NCI-H748 (cell line): ENCODE data around the gene GMEB2.
"Not testable (repeated sequence)": the region's sequence is repeated elsewhere in the genome, so short reads cannot be mapped to it uniquely, and the experiment has no call there.

ENCODE experiments used
- DNase-seq: peaks from one replicate; lab custom pipeline; 2025; ENCODE audit not compliant: unreplicated experiment; lab: John Stamatoyannopoulos, UW

The GMEB2 gene

GRCh38 chr20:63573647-63574131 lies 53.2 kb downstream of the GMEB2 start:
- DNase-seq: no peak

DNA sequence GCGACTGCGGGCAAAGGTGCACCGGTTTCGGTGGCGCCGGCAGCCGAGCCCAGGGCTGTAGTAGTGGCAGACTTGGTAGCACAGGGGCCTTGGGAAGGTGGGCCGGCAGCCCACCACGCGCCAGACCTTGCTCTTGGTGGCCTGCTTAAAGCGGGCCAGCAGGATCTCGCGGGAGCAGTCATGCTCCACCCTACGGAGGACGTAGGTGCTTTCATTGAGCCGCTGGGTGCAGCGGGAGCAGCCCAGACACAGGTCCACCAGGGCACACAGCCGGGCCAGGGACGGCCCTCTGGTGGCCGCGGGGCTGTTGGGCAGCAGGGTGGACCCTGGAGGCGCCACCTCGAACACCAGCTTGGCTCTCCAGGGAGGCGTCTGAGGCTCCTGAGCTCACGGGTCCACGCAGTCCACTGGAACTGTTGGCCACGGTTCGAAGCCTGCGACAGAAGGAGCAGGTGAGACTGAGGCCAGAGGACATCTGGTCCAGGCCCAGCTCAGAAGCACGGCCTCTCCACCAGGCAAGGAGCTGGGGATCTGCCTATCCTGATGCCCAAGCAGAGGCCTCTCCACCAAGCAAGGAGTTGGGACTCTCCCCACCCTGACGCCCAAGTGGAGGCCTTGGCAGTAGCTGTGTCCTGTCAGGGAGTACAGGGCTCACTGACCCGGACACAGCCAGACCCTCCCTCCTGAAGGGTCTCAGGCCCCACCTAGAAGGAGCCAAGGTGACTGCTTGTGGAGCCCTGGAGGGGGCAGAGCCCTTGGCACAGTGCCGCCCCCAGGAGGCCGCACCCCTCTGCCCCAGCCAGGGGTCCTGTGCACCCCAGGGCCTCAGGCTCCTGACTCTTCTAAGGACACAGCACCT lies 53.9 kb downstream of the GMEB2 start:
- DNase-seq: no peak

DNA sequence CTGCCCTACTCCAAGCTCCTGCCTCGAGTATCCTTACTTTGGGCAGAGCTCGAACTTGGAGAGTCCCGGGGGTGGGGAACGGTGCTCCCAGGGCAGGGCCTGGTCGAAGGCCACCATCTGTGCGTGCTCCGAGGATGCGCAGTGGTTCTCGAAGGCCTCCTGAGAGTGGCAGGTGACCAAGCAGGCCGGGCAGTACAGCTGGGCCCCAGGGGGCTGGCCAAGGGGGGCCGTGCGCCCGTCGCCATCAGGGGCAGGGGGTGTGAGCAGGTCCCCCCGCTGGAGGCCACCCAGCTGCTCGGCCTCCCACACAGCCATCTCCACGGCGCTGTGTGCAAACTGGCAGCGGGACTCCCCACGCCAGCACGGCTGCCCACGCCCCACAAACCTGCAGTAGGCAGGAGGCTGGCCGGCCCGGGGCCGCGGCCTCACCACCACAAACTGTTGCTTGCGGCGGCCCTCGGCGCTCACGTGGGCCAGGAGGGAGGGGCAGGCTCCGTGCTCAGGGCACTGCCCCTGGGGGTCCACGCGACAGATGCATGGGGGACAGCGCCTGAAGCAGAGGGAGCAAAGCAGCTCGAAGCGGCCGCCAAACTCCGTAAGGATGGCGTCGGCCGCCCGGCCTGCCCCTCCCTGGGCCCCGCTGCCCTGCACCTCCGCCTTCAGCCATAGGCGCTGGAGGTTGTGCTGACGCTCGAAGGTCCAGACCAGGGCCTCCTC lies 54.7 kb downstream of the GMEB2 start:
- no peak for DNase-seq

DNA sequence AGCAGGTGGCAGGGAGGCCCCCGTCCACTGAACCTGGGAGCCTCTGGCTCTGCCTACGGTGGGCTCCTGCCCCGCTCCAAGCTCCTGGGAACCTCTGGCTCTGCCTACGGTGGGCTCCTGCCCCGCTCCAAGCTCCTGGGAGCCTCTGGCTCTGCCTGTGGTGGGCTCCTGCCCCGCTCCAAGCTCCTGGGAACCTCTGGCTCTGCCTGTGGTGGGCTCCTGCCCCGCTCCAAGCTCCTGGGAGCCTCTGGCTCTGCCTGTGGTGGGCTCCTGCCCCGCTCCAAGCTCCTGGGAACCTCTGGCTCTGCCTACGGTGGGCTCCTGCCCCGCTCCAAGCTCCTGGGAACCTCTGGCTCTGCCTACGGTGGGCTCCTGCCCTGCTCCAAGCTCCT lies 55.8 kb downstream of the GMEB2 start:
- not testable (repeated sequence) for DNase-seq

DNA sequence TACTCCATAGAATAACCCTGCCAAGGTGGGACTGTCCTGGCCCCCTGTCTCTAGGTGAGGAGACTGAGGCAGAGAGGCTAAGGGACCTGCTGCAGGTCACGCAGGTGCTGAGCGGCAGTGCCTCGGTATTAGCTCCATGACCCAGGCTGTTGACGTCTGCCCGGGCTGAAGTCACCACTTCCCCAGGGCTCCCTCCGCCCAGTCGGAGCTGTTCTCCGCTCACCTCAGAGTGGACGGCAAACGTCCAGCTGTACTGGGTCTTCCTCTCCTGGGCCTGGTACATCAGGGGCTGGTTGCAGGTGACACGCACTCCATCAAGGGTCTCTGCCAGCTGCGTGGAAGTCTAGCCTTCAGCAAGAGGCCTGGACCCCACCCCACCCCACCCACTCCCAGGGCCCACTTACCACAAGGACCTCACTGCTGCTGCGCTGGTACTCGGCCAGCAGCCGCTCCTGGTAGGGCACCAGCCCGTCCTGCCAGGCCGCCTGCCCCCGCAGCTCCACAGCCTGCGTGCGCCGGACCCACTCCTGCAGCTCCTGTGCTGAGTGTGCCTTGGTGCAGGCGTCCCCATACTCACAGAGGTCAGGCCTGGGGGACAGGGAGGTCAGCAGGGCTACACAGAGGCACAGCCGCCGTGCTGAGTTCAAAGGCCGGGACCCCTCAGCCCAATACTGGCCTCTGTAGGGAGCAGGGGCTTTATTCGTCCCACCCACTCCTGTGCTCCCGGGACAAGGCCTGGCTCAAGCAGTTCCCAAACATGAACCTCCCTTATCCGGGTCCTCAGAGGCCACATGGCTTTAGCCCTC lies 56.4 kb downstream of the GMEB2 start:
- no peak for DNase-seq

DNA sequence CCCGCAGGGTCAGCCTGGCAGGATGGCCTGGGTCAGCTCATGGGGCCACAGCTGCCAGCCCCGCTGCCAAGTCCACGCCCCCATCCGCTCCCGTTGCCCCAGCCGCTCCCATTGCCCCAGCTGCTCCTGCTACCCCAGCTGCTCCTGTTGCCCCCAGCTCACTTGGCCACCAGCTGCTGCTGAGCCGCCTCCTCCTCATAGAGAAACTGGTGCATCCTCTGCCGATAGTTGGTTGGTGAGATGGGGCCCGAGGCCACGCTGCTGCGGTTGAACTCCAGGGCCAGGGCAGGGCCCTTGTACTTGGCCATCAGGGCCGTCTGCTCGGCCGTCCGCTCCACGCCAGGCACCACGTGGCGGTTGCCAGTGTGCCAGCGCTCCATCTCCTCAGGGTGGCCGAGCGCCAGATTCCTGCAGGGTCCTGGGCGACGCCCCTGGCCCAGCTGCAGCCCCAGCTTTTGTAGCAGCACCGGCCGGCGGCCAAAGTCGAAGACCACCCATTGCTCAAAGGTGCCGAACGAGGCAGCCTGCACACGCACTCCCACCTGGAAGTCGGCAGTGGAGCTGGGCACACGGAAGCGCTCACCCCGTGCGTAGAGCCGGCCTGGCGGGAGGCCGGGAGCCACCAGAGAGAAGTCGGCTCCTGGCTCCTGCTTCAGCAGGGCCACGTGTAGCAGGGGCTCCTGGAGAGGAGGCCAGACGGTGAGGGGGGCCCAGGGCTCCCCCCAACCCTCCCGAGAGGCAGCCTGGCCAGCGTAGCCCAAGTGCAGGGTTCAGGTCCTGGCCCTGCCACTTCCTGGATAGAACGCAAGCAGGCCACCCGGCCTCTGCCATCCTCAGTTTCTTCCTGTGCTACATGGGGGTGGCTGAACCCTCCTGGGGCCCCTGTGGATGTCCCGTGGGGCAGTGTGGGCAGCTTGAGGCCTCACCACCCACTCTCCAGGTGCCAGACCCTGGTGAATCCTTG lies 57.6 kb downstream of the GMEB2 start:
- DNase-seq: peak; percentile 32

DNA sequence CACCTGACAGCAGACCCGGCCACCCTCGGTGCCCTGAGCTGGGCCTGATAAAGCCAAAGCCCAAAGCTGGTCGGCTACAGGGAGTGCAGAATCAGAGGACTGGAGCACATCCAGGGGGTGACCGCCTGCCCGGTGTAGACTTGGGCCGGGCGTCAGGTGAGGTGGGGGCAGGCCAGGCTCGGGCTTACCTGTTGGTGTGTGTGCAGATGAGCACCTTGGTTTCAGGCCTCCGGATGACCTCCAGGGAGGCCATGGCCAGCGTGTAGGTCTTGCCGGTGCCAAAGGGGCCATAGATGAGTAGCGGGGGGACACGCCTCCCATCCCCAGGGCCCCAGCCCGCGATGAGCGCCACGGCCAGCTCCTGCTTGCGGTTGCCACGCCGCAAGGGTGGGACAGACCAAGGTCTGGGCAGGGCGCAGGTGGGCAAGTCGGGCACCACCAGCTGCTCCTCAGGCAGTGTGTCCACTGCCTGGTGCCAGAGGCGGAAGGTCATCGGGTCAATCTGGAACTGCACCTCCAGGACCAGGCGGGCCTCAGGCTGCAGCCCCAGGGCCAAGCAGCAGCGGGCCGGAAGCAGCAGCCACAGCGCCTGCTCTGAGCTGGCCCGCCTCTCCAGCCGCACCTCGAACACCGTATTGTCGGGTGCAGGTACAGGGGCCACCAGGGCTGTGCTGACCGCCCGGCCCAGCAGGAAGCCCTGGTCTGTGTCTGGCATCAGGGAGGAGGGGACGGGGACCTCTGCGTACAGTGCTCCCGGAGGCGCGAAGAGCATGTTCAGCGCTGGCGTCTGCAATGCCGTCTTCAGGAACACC lies 58.5 kb downstream of the GMEB2 start:
- no peak for DNase-seq

- no peak for DNase-seq
These were observed 59.3 kb downstream of the GMEB2 start for GRCh38 chr20:63567386-63568169.

DNA sequence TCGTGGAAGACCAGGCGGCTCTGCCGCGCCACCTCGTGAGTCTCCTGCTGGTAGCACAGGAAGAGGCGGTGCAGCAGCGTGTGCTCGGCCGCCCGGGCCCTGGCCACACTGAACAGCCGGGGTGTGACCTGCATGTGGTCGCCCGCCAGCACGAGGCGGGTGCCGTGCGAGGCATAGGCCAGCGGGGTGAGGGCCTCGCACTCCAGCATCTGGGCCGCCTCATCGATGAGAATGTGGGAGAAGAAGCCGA lies 59.8 kb downstream of the GMEB2 start:
- DNase-seq: no peak

- DNase-seq: no peak
These were observed 60.3 kb downstream of the GMEB2 start for GRCh38 chr20:63566395-63567135.

DNA sequence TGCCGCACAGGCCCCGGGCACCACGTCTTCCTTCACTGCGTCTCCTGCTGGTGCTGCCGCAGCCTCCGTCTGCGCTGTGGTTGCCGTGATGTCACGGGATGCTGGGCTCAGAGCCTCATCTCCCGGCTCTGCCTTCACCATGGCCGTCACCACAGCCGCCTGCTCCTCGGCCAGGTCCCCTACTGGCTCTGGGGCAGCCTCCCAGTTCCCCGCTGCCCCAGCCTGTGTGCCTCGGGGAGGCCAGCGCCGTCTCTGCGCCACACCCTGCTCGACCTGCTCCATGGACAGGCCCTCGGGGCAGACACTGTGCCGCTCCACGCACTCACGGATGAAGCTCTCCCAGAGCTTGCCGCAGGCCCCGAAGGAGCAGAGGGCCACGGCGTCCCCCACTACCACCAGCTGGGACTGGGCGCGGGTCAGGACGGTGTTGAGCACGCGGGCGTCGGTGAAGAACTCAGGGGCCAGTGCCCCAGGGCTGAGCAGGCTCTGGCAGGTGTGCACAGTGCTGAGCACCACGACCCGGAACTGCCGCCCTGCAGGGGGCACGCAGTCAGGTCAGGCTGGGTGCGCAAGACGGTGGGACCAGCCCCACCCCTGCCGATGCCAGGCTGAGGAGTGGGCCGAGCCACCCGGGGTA lies 61.1 kb downstream of the GMEB2 start:
- DNase-seq: no peak

DNA sequence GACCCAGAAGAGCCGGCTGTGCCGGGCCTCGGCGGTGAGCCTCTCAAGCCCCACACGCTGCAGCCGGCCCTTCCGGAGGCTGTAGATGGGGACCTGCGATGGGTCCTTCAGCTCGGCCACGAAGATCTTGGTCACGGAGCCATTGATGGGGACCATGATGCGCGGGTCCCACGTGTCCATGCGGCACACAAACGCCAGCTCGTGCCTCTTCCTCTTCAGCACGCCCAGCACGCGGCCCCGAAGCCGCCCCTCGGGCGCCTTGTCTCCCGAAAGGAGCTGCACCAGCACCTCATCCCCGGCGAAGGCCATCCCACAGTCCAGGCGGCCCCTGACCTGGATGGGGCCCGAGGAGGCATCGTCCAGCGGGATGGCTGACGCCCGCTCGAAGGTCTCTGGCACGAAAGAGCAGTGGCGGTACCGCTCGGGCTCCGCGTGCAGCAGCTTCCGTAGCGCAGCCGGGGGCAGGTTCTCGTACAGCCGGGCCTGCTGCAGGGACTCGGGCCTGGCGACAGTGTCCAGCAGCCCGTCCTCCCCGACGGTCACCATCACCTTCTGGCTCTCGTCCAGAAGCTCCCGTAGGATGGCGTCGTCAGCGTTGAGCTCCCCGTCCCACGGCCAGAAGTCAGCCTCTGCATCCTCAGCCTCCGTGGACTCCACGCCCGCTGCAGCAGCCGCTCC lies 61.7 kb downstream of the GMEB2 start:
- no peak for DNase-seq

- no peak for DNase-seq
These were observed 62.7 kb downstream of the GMEB2 start for GRCh38 chr20:63564036-63564810.

DNA sequence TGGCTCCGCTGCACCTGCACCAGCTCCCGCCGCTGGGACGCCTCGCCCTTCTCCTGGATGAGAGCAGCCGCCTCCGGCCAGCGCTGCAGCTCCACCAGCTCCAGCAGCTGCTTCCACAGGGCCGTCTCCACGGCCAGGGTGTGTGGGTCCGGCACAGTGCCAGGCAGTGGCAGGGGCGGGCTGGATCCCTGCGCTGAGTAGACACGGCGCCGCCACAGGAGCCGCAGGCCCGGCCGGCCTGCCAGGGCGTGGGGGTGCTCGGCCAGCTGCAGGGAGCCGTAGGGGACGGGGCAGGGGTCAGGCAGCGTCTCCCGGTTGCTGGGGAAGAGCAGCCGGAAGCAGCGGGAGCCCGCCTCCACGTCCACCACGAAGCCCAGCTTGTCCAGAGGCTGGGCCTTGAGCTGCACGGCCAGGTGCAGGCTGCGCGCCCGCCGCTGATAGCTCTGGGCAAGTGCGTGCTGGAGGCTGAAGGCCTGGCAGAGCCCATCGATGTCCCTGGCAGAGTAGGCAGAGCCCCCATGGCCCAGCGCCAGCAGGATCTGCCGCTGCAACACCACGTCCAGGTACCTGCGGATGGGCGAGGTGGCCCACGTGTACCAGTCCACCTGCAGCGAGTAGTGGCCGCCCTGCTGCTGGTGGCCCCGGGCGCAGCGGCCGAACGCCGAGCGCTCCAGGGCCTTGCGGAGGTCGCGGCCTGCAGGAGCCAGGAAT lies 63.5 kb downstream of the GMEB2 start:
- no peak for DNase-seq

GRCh38 chr20:63562461-63563224 lies 64.3 kb downstream of the GMEB2 start:
- no peak for DNase-seq
